ENCODE results near the gene NAPEPLD.
"Not testable (repeated sequence)": the region's sequence is repeated elsewhere in the genome, so short reads cannot be mapped to it uniquely, and the experiment has no call there.

Gene NAPEPLD

DNA sequence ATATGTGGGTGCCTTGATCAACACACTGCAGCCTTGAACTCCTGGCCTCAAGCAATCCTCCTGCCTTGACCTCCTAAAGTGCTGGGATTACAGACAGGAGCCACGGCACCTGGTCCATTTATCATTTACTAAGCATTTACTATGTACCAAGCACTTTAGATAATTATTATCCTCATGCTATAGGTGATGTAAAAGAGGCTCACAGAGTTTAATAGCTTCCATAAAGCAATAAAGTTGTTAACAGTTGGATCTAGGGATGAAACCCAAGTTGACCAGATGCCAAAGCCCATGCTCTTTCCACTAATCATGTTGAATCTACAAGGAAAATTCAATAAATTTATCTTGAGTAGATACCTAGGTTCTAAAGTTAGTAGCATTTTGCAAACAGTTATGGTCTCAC is 5.0 kb downstream of the NAPEPLD start:
- DNase-seq, result no peak

- DNase-seq, result no peak
These were observed 6.4 kb downstream of the NAPEPLD start for GRCh38 chr7:103142494-103142893.

DNA sequence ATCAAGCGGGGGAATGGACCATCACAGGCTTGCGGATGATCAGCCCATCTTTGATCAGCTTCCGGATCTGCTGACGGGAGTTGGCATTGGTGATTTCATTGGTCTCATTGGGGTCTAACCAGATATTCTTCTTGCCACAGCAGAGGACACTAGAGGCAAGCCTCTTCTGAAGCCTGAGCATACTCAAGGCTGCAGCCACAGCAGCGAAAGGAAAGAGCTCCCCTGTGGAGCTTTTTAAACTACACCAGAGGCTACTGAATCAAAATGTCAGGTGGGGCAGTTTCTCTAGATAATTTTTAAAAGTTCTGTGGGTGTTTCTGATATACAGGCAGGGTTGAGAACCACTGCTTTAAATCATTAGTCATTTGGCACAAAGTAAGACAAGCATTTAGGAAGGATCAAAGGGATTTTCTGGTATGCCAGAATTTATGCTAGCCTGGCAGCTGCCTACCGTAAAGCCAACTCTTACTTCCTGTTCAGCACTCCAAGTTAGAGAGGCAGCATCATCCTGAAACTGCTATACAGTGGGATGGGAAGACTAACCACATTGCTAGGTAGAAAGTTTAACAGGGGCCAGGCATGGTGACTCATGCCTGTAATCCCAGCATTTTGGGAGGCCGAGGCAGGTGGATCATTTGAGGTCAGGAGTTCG is 7.0 kb downstream of the NAPEPLD start:
- DNase-seq, result no peak

DNA sequence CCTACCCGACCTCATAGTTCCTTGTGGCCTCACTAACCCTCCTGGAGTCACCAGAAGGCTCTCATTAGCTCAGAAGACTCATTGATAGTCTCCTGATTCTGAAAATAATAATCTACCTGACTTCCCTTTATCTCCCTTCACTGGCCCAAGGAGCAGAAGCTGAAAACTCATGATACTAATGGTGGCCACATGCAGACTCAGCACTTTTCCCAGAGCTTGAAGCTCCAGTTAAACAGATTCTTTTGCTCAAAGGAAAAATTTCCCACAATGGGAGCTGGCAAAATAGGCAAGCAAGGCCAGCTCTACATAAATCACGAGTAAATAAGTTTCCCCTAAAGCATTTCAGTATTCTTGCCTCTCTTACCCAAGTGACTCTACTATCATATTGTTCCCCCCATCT is 8.2 kb downstream of the NAPEPLD start:
- DNase-seq, result no peak

GRCh38 chr7:103140061-103140460 is 8.8 kb downstream of the NAPEPLD start:
- no peak for DNase-seq

GRCh38 chr7:103134836-103135554 is 13.9 kb downstream of the NAPEPLD start:
- no peak for DNase-seq

DNA sequence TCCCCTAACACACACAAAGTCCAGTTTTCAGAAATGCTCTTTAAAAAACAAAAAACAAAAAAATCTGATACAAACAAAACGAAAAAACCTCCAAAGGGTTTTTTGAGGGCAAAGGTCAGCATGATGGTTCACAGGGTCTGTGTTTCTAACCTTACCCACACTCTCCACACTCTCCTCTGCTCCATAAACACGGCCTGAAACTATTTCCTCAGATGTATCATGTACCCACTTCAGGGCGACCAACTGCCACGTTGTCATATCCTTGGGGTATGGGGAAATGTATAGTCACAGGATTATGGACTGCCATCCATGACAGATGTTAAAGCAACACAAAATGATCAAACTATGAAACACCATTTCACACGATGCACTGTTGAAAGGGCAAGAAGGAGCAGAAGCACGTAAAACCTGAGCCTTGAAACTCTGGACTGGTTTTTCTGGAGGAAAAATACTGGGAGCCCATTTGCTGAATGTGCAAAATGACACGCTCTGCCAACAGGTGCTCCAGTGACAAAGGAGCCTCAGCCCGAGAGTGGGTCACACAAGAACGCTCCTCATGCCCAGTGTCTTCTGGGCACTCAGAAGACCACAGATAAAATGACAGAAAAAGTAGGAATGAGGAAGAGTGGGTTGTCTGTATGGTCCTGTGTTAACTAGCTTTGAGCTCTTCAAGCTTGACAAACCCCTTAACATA is 15.8 kb downstream of the NAPEPLD start:
- DNase-seq, result no peak

- DNase-seq, result no peak
These were observed 17.8 kb downstream of the NAPEPLD start for GRCh38 chr7:103130901-103131624.

GRCh38 chr7:103129702-103130549 is 19.0 kb downstream of the NAPEPLD start:
- DNase-seq, result no peak

GRCh38 chr7:103127006-103127405 is 21.9 kb downstream of the NAPEPLD start:
- DNase-seq, result no peak

- no peak for DNase-seq
These were observed 24.4 kb downstream of the NAPEPLD start for GRCh38 chr7:103124429-103124979.

GRCh38 chr7:103123529-103123928 is 25.4 kb downstream of the NAPEPLD start:
- no peak for DNase-seq

DNA sequence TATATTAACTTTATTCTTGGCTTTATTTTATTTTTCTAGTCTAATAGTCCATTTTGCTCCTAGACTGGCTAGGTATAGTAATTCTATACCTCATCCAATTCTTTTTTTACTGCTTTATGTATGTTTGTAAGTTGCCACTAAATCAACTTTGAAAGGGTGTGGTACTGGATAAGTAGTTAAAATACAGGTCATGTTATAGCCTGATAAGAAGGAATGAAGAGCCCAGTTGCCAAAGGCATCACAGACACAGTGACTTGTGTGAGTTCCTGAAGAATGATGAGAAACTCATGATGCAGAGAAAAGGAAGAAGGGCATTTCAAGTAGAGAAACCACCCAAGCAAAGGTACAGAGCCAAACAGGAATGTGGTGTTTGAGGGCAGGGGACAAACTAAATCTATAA is 27.3 kb downstream of the NAPEPLD start:
- DNase-seq, result no peak

DNA sequence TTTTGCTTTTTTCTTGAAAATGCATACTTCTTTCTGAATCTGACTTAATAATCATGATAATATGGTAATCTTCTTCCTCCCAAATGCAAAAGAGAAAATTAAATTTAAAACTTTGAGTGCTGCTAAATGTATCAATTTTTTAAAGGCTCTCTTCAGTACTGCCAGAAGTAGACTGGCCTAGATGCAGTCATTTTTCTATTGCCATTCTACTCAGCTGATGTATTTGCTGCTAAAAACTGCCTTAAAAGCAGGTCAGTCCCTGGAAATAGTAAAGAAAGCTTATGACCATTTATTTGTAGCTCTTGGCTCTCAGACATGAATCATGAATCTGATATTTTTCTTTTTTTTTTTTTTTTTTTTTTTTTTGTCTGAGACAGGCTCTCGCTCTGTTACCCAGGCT is 28.5 kb downstream of the NAPEPLD start:
- no peak for DNase-seq

DNA sequence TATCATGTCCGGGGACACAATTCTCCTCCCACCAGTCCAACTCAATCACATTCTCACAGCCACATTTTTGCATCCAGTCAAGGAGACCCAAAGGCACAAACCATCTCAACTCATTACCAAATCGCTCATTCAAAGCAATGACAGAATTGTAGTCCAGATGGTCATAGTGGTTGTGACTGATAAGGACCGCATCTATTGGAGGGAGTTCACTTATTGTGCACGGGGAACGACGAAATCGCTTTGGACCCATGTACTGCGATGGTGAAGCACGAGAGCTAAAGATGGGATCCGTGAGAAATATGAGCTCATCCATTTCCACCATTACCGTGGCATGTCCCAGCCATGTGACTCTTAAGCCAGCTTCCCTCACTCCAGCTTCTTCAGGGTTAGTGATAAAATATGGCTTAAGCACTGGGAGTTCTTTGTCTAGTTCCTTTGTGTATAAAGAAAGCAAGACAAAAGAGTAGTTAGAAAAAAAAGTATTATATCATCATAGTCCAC is 29.1 kb downstream of the NAPEPLD start:
- DNase-seq, result no peak

GRCh38 chr7:103117465-103117864 is 31.4 kb downstream of the NAPEPLD start:
- no peak for DNase-seq

DNA sequence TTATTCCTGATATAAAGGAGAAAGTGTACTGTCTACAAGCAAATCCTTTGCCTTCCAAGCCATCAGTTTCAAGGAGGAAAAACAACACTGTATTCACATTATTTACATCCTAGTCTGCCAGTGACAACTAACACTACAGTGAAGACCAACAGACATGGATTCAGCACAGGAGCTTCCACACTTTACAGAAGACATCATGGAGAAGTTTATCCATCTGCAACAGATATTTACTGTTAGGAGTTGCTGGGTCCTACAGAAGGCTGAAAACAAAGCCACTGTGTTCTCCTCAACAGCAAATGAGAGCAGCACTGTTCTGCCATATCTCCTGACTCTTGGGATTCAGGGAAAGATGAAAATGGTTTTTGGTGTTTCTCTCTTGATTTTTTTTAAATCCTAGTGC is 31.9 kb downstream of the NAPEPLD start:
- DNase-seq, result no peak

DNA sequence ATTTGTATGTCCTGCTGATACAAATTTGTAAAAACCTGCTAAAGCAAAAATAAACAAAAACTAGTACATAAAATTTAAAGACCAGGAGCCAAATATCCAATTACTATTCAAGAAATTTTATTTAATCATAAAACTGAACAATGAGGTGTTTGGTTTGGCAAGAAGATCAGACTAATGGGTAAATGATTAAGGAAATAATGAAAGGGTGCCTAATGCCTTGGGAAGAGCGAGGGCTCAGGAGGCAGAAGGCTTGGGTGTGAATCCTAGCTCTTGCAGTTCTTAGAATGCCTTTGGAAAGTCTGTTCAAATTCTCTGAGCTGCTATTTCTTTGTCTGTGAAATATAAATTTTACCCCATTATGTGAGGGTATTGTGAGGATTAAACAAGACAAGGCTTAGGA is 32.4 kb downstream of the NAPEPLD start:
- DNase-seq, result no peak

DNA sequence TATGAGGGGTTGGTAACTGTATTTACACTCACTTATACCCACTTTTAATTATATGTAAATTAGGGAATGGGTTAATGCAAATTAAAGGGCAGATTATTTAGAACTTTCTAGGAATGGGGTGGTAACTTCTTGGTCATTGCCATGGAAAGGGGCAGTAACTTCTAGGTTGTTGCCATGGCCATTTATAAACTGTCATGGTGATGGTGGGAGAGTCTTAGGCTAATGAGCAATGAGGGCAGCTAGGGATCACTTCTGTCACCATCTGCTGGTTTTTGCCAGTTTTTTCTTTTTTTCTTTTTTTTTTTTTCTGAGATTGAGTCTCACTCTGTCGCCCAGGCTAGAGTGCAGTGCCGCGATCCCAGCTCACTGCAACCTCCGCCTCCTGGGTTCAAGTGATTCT is 33.1 kb downstream of the NAPEPLD start:
- no peak for DNase-seq

DNA sequence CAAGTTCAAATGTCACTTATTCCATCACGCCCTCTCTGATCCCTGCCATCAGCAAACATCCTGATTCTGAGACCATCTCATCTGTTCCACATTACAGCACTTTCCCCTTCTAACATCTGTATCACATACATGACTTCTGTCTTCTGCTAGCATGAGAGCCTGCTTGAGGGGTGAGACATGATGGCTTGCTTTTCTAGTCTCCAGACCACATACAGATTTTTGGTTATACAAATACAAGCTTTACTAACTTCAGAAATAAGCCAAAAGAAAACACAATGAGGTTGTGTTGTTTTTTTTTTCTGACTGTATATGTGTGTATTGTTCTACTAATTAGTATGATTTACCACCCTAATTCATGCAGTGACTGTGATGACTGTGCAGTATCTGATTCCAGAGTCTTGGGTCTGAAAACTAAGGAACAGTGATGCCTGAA is 34.3 kb downstream of the NAPEPLD start:
- DNase-seq, result no peak

- no peak for DNase-seq
These were observed 35.7 kb downstream of the NAPEPLD start for GRCh38 chr7:103113164-103113563.

- not testable (repeated sequence) for DNase-seq
These were observed 42.2 kb downstream of the NAPEPLD start for GRCh38 chr7:103106703-103107070.
